ENCODE results near the gene NDUFA5.

GRCh38 chr7:123552641-123553040 is 5.0 kb downstream of the NDUFA5 start:
- TF ChIP-seq POLR2A (IDR thresholded peaks at IDR 0.05) = no peak
- TF ChIP-seq CTCF (IDR thresholded peaks at IDR 0.05 in 8 of 11, conservative IDR thresholded peaks at IDR 0.05 in 3 of 11) = no peak
